Neural progenitor cell (in vitro differentiated cells): Measurements from ENCODE around the gene CXCL3. TPM values are rescaled to one million over a fixed set of nuclear protein-coding genes. Genes with fewer than 3 reads are reported as not detected.

Source experiments
- DNase-seq: peaks from one replicate; pipeline ENCODE4 v3.0.0-alpha.2; 2016; ENCODE audit warnings: low spot score
- H2AFZ ChIP-seq: fragments of 200-600 bp; sonication (generic); replicated peaks from 2 replicates; pipeline ENCODE4 v1.6.1; 2016; ENCODE audit warnings: antibody characterized with exemption
- H3F3A ChIP-seq: fragments of 200-600 bp; sonication (generic); 2 replicates; pipeline ENCODE4 v1.6.1; 2016; ENCODE audit warnings: antibody characterized with exemption, low read depth
- H3K27ac ChIP-seq: fragments of 200-600 bp; sonication (generic); 2 replicates; pipeline ENCODE4 v1.5.1; 2016; ENCODE audit warnings: mild to moderate bottlenecking
- H3K27me3 ChIP-seq: fragments of 200-600 bp; sonication (generic); 2 replicates; pipeline ENCODE4 v1.6.1; 2016; ENCODE audit warnings: mild to moderate bottlenecking, moderate library complexity
- H3K36me3 ChIP-seq: fragments of 200-600 bp; sonication (generic); 2 replicates; pipeline ENCODE4 v1.5.1; 2016
- H3K4me1 ChIP-seq: fragments of 200-600 bp; sonication (generic); 2 replicates; pipeline ENCODE4 v1.6.1; 2016; ENCODE audit warnings: mixed run types
- H3K4me2 ChIP-seq: fragments of 200-600 bp; sonication (generic); 2 replicates; pipeline ENCODE4 v1.6.1; 2016
- H3K4me3 ChIP-seq: fragments of 200-600 bp; sonication (generic); 2 replicates; pipeline ENCODE4 v1.5.1; 2016
- H3K79me2 ChIP-seq: fragments of 200-600 bp; sonication (generic); 2 replicates; pipeline ENCODE4 v1.6.1; 2016; ENCODE audit warnings: low read depth
- H3K9ac ChIP-seq: fragments of 200-600 bp; sonication (generic); 2 replicates; pipeline ENCODE4 v1.6.1; 2016
- H3K9me3 ChIP-seq: fragments of 200-600 bp; sonication (generic); 2 replicates; pipeline ENCODE4 v1.5.1; 2016; ENCODE audit warnings: low read depth
- H4K20me1 ChIP-seq: fragments of 200-600 bp; sonication (generic); 2 replicates; pipeline ENCODE4 v1.6.1; 2016; ENCODE audit warnings: low read depth
- H3K27ac Mint-ChIP-seq: 3 replicates; pipeline ENCODE4 v1.8.0; 2021; ENCODE audit warnings: mixed read lengths
- H3K27me3 Mint-ChIP-seq: 2 replicates; pipeline ENCODE4 v1.8.0; 2022; ENCODE audit warnings: low read depth, mild to moderate bottlenecking, inconsistent platforms, moderate library complexity, mixed read lengths; ENCODE audit not compliant: insufficient read depth
- H3K36me3 Mint-ChIP-seq: 3 replicates; pipeline ENCODE4 v1.8.0; 2021; ENCODE audit warnings: mixed read lengths
- H3K4me1 Mint-ChIP-seq: 3 replicates; pipeline ENCODE4 v1.8.0; 2021; ENCODE audit warnings: mixed read lengths
- H3K4me3 Mint-ChIP-seq: 3 replicates; pipeline ENCODE4 v1.8.0; 2021; ENCODE audit warnings: mild to moderate bottlenecking, moderate library complexity, mixed read lengths
- H3K9me3 Mint-ChIP-seq: 3 replicates; pipeline ENCODE4 v1.8.0; 2020; ENCODE audit warnings: mixed read lengths
- EZH2 ChIP-seq: fragments of 200-600 bp; sonication (generic); IDR thresholded peaks from 2 replicates; pipeline ENCODE4 v1.6.1; 2017; ENCODE audit warnings: antibody characterized with exemption, mild to moderate bottlenecking, moderate library complexity
- EZH2phosphoT487 ChIP-seq: fragments of 200-600 bp; sonication (generic); IDR thresholded peaks from 2 replicates; pipeline ENCODE4 v1.6.1; 2017; ENCODE audit warnings: antibody characterized with exemption
- total RNA-seq: library from RNA; depleted of rRNA; stranded (reverse); fragments of >200 nt; gene quantifications from 2 replicates; pipeline ENCODE4 v1.2.3, GENCODE V29; 2015; ENCODE audit warnings: low replicate concordance
- TF ChIP-seq, protein P1 (sequence below): fragments of 200-600 bp; sonication (generic); IDR thresholded peaks from 2 replicates; pipeline ENCODE4 v1.5.1; 2017; ENCODE audit warnings: antibody characterized with exemption, mild to moderate bottlenecking

CXCL3 gene
- total RNA-seq, 1 donor from 2014 or later, result 1.5 TPM

DNA sequence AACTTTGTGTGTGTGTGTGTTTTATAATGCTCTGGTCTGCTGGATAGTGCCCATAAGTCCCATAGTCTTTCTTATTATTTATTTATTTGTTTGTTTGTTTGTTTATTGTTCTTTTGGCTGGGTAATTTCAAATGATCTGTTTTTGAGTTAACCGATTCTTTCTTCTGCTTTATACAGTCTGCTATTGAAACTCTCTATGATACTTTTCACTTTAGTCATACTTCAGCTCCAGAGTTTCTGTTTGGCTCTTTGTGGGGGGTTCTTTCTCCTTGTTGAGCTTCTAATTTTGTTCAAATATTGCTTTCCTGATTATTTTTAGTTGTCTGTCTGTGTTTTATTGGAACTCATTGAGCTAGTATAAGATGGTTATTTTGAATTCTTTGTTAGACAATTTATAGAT lies 10.0 kb downstream of the CXCL3 start:
- Histone ChIP-seq H2AFZ (peak overlapping the region; percentile 1), H4K20me1 (no peaks in the 10 kb centered on the region), H3F3A (no peaks in the 10 kb centered on the region), H3K27ac (no peak overlapping the region), H3K9ac (no peak overlapping the region), H3K79me2 (no peaks in the 10 kb centered on the region), H3K4me3 (no peak overlapping the region), H3K4me1 (no peaks in the 10 kb centered on the region), H3K36me3 (no peaks in the 10 kb centered on the region), H3K4me2 (no peak overlapping the region), H3K9me3 (no peaks in the 10 kb centered on the region), H3K27me3 (no peaks in the 10 kb centered on the region)
- H3K4me3 Mint-ChIP-seq, result no peak overlapping the region
- H3K9me3 Mint-ChIP-seq, result no peaks in the 10 kb centered on the region
- DNase-seq, result no peak
- H3K27ac Mint-ChIP-seq, result no peak overlapping the region
- H3K4me1 Mint-ChIP-seq, result no peaks in the 10 kb centered on the region
- TF ChIP-seq EZH2 (no peak), EZH2phosphoT487 (no peak)
- TF ChIP-seq, protein P1, sequence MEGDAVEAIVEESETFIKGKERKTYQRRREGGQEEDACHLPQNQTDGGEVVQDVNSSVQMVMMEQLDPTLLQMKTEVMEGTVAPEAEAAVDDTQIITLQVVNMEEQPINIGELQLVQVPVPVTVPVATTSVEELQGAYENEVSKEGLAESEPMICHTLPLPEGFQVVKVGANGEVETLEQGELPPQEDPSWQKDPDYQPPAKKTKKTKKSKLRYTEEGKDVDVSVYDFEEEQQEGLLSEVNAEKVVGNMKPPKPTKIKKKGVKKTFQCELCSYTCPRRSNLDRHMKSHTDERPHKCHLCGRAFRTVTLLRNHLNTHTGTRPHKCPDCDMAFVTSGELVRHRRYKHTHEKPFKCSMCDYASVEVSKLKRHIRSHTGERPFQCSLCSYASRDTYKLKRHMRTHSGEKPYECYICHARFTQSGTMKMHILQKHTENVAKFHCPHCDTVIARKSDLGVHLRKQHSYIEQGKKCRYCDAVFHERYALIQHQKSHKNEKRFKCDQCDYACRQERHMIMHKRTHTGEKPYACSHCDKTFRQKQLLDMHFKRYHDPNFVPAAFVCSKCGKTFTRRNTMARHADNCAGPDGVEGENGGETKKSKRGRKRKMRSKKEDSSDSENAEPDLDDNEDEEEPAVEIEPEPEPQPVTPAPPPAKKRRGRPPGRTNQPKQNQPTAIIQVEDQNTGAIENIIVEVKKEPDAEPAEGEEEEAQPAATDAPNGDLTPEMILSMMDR, result no peak
- H3K27me3 Mint-ChIP-seq, result no peaks in the 10 kb centered on the region
- no peaks in the 10 kb centered on the region for H3K36me3 Mint-ChIP-seq

DNA sequence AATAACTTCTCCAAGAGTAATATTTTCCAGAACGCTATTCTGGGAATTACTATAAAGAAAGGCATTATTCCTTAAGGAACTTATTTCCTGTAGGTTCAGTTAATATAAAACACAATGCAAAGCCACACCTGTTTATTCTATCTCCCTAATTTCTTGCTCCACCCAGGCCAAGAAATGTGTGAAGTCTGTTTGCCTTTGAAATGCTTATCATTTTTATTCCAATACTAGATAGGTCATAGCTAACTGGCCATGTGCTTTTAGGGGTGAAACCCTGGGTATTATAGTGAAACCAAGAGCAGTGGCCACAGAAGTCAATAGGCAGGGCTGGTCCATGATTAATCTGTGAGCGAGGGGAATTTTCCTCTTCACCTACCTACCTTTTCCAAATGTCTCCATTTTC lies 14.8 kb downstream of the CXCL3 start:
- H3K9me3 ChIP-seq, result no peaks in the 10 kb centered on the region
- H3K36me3 ChIP-seq, result no peaks in the 10 kb centered on the region
- DNase-seq, result no peak
- no peaks in the 10 kb centered on the region for H3K27me3 Mint-ChIP-seq
- no peak overlapping the region for H3K9ac ChIP-seq
- no peaks in the 10 kb centered on the region for H4K20me1 ChIP-seq
- H3K4me1 ChIP-seq, result no peaks in the 10 kb centered on the region
- no peak for TF ChIP-seq EZH2phosphoT487
- TF ChIP-seq, protein P1, result no peak
- TF ChIP-seq EZH2, result no peak
- no peak overlapping the region for H3K27ac ChIP-seq
- H3K36me3 Mint-ChIP-seq, result no peaks in the 10 kb centered on the region
- no peak overlapping the region for H2AFZ ChIP-seq
- H3F3A ChIP-seq, result no peaks in the 10 kb centered on the region
- H3K4me3 ChIP-seq, result no peak overlapping the region
- no peak overlapping the region for H3K4me3 Mint-ChIP-seq
- H3K27me3 ChIP-seq, result no peaks in the 10 kb centered on the region
- no peak overlapping the region for H3K27ac Mint-ChIP-seq
- no peaks in the 10 kb centered on the region for H3K79me2 ChIP-seq
- no peaks in the 10 kb centered on the region for H3K9me3 Mint-ChIP-seq
- H3K4me2 ChIP-seq, result no peak overlapping the region
- H3K4me1 Mint-ChIP-seq, result no peaks in the 10 kb centered on the region

DNA sequence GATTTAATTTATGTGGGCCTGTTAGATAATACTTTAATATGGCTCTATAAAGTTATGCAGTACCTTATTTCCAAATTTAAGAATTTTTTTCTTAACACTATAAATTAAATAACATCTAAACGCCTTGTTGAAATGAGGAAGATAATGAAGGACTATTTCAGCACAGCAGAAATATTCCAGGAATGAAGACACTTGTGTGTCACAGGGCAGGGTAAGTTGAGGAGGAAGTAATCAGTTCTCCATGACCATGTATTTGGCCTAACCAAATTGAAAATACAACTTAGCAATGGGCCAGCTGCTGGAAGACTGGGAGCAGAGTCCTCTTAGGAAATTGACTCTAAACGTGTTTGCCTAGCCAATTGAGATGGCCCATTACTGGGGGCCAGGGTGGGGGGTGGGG lies 16.9 kb downstream of the CXCL3 start:
- no peak overlapping the region for H3K27ac Mint-ChIP-seq
- H3K4me3 Mint-ChIP-seq, result no peak overlapping the region
- H3K4me2 ChIP-seq, result no peak overlapping the region
- H3K9me3 Mint-ChIP-seq, result no peaks in the 10 kb centered on the region
- H3K36me3 Mint-ChIP-seq, result no peaks in the 10 kb centered on the region
- no peaks in the 10 kb centered on the region for H3F3A ChIP-seq
- no peaks in the 10 kb centered on the region for H3K36me3 ChIP-seq
- H3K4me3 ChIP-seq, result no peak overlapping the region
- no peaks in the 10 kb centered on the region for H3K27me3 ChIP-seq
- no peaks in the 10 kb centered on the region for H3K27me3 Mint-ChIP-seq
- no peak overlapping the region for H3K27ac ChIP-seq
- no peak overlapping the region for H3K9ac ChIP-seq
- H2AFZ ChIP-seq, result no peak overlapping the region
- no peak for DNase-seq
- no peaks in the 10 kb centered on the region for H3K9me3 ChIP-seq
- H3K4me1 Mint-ChIP-seq, result no peaks in the 10 kb centered on the region
- no peak for TF ChIP-seq EZH2
- TF ChIP-seq EZH2phosphoT487, result no peak
- TF ChIP-seq, protein P1, result no peak
- no peaks in the 10 kb centered on the region for H3K79me2 ChIP-seq
- no peaks in the 10 kb centered on the region for H3K4me1 ChIP-seq
- H4K20me1 ChIP-seq, result no peaks in the 10 kb centered on the region
